Keratinocyte (primary cell): ENCODE measurements around the gene FBLN5. TPM values are rescaled to one million over a fixed set of nuclear protein-coding genes. Genes with fewer than 3 reads are reported as not detected.

Source experiments
- DNase-seq: peaks from one replicate; pipeline ENCODE4 v3.0.0-alpha.2; 2011; ENCODE audit warnings: low read depth, missing footprints, low spot score
- FAIRE-seq: peaks from 2 replicates; lab custom pipeline; 2011; peaks lifted over from hg19 to GRCh38; lab: Jason Lieb, UNC
- H2AFZ ChIP-seq: 2 replicates; pipeline ENCODE4 v1.6.0; 2012; ENCODE audit warnings: low read length, control low read depth, inconsistent platforms; ENCODE audit not compliant: control insufficient read depth
- H3K27ac ChIP-seq: 2 replicates; pipeline ENCODE4 v1.5.1; 2011; ENCODE audit warnings: low read length; ENCODE audit not compliant: control insufficient read depth, insufficient read depth
- H3K27me3 ChIP-seq: 3 replicates; pipeline ENCODE4 v1.6.0; 2011; ENCODE audit warnings: low read length; ENCODE audit not compliant: control insufficient read depth, insufficient read depth; ENCODE audit errors: extremely low read depth
- H3K36me3 ChIP-seq, 2 experiments: 2 replicates in 1 of 2; 3 replicates in 1 of 2; pipeline ENCODE4 v1.5.1; 2011; ENCODE audit warnings: low read length in 2 of 2, mild to moderate bottlenecking in 1 of 2; ENCODE audit not compliant: control insufficient read depth in 2 of 2, insufficient read depth in 2 of 2; ENCODE audit errors: extremely low read depth in 1 of 2
- H3K4me1 ChIP-seq: 3 replicates; pipeline ENCODE4 v1.5.1; 2011; ENCODE audit warnings: low read length; ENCODE audit not compliant: control insufficient read depth, insufficient read depth; ENCODE audit errors: extremely low read depth
- H3K4me2 ChIP-seq: 3 replicates; pipeline ENCODE4 v1.6.0; 2011; ENCODE audit warnings: low read depth, low read length; ENCODE audit not compliant: control insufficient read depth, insufficient read depth; ENCODE audit errors: extremely low read depth
- H3K4me3 ChIP-seq, 3 experiments: fragments of 200-600 bp in 1 of 3; sonication (generic) in 1 of 3; 2 replicates in 2 of 3; 3 replicates in 1 of 3; pipeline ENCODE4 v1.5.1; 2011 to 2016; ENCODE audit warnings: low read length in 3 of 3, mild to moderate bottlenecking in 3 of 3, control low read depth in 2 of 3, inconsistent platforms in 1 of 3, low read depth in 1 of 3, mixed read lengths in 1 of 3, mixed run types in 1 of 3, moderate library complexity in 1 of 3; ENCODE audit not compliant: control insufficient read depth in 2 of 3, insufficient read depth in 2 of 3; ENCODE audit errors: extremely low read depth in 1 of 3
- H3K79me2 ChIP-seq: 2 replicates; pipeline ENCODE4 v1.6.0; 2012; ENCODE audit warnings: low read length; ENCODE audit not compliant: control insufficient read depth, insufficient read depth
- H3K9ac ChIP-seq: 3 replicates; pipeline ENCODE4 v1.6.0; 2011; ENCODE audit warnings: low read length; ENCODE audit not compliant: control insufficient read depth, insufficient read depth; ENCODE audit errors: extremely low read depth
- H3K9me1 ChIP-seq: 3 replicates; pipeline ENCODE4 v1.6.0; 2011; ENCODE audit warnings: low read length; ENCODE audit not compliant: control insufficient read depth, insufficient read depth; ENCODE audit errors: extremely low read depth
- H3K9me3 ChIP-seq: 2 replicates; pipeline ENCODE4 v1.5.1; 2012; ENCODE audit warnings: low read depth, low read length; ENCODE audit not compliant: control insufficient read depth
- H4K20me1 ChIP-seq: 3 replicates; pipeline ENCODE4 v1.6.0; 2011; ENCODE audit warnings: low read length; ENCODE audit not compliant: control insufficient read depth, insufficient read depth; ENCODE audit errors: extremely low read depth
- EZH2 ChIP-seq: IDR thresholded peaks from one replicate; pipeline ENCODE4 v1.6.1; 2012; ENCODE audit warnings: inconsistent platforms, mild to moderate bottlenecking, low read length, moderate library complexity
- dilution Hi-C: fragments of 300-500 bp; cut with MboI; formaldehyde crosslinking; loops from one replicate; pipeline ENCODE4 v1.7.0; 2020; ENCODE audit warnings: low sequenced_read_pairs; ENCODE audit not compliant: extremely low pct_ligation_motif_present
- polyA plus RNA-seq, 5 experiments: library from polyadenylated mRNA; depleted of rRNA in 3 of 5; stranded (reverse) in 3 of 5; stranded (forward) in 1 of 5; unstranded in 1 of 5; fragments of >200 nt; gene quantifications; 1 replicate in 1 of 5; 2 replicates in 3 of 5; 3 replicates in 1 of 5; pipeline versions ENCODE4 v1.2.1 to v1.2.3, GENCODE V29; 2011 to 2012; ENCODE audit warnings: missing spikeins in 2 of 5, low read depth in 1 of 5, low replicate concordance in 1 of 5
- TF ChIP-seq, protein P1 (sequence below), 3 experiments: IDR thresholded peaks in 1 of 3; conservative IDR thresholded peaks in 1 of 3; optimal IDR thresholded peaks in 1 of 3; 2 replicates in 2 of 3; 3 replicates in 1 of 3; pipeline versions ENCODE3 to v1.5.1; 2011; ENCODE audit warnings: low read length in 3 of 3, mild to moderate bottlenecking in 3 of 3, moderate library complexity in 2 of 3, control low read depth in 1 of 3, inconsistent platforms in 1 of 3; ENCODE audit not compliant: insufficient read depth in 2 of 3; ENCODE audit errors: extremely low read depth in 1 of 3

FBLN5 gene
- polyA plus RNA-seq, 1 donor (not counting 4 experiments of a cell fraction or from before 2014, with no cell fraction given), result 0.10 TPM

DNA sequence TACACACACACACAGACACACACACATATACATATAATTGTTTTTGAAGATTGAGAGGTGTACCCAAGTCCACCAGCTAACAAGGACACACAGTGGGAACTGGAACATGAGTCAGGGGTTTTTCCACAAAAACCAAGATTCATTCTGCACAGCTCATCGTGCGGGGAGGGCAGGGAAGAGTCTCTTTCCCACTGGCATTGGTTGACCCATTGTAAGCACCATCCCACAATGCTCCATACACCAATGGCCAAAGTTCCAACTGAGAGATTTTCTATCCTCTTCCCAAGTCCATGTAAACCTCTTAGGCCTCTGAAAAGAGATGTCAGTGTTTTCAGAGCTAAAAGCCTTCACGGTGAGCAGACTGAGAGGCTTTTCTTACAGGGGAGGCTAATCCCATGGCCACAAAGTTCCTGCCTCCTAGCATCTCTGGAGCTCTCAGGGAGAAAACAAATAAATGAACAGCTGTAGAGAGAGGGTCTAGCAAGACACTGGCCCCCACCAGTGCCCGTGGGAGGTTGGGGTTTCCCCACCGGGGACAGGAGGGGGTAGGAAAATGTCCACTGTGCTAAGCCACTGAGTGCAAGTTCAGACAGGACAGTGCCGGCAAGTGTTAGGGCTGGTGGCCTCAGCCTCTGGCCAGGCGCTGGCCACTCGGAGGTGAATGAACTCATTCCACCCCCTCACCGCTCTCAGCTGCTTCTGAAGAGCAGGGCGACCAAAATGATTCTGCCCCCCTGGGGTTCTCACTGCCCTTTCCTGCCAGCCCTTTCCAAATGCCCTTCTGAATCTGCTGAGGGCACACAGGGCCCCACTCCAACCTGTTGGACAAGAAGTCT is 58.6 kb downstream of the FBLN5 start:
- Histone ChIP-seq H4K20me1 (no peaks in the 10 kb centered on the region), H3K4me1 (no peaks in the 10 kb centered on the region), H3K4me2 (no peak overlapping the region), H3K9me1 (no peaks in the 10 kb centered on the region), H3K9ac (no peak overlapping the region), H3K9me3 (no peaks in the 10 kb centered on the region), H3K4me3 (no peak overlapping the region), H2AFZ (no peak overlapping the region), H3K79me2 (no peaks in the 10 kb centered on the region), H3K36me3 (no peaks in the 10 kb centered on the region), H3K27me3 (no peaks in the 10 kb centered on the region), H3K27ac (no peak overlapping the region)
- dilution Hi-C loops, result no loop called here
- no peak for FAIRE-seq
- TF ChIP-seq, protein P1, sequence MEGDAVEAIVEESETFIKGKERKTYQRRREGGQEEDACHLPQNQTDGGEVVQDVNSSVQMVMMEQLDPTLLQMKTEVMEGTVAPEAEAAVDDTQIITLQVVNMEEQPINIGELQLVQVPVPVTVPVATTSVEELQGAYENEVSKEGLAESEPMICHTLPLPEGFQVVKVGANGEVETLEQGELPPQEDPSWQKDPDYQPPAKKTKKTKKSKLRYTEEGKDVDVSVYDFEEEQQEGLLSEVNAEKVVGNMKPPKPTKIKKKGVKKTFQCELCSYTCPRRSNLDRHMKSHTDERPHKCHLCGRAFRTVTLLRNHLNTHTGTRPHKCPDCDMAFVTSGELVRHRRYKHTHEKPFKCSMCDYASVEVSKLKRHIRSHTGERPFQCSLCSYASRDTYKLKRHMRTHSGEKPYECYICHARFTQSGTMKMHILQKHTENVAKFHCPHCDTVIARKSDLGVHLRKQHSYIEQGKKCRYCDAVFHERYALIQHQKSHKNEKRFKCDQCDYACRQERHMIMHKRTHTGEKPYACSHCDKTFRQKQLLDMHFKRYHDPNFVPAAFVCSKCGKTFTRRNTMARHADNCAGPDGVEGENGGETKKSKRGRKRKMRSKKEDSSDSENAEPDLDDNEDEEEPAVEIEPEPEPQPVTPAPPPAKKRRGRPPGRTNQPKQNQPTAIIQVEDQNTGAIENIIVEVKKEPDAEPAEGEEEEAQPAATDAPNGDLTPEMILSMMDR (optimal IDR thresholded peaks at IDR 0.05 in 1 of 3, IDR thresholded peaks at IDR 0.05 in 1 of 3, conservative IDR thresholded peaks at IDR 0.05 in 1 of 3; ENCODE audit: extremely low read depth in 1 of 3, insufficient read depth in 2 of 3, low read length in 3 of 3), result no peak
- no peak for TF ChIP-seq EZH2
- no peak for DNase-seq

DNA sequence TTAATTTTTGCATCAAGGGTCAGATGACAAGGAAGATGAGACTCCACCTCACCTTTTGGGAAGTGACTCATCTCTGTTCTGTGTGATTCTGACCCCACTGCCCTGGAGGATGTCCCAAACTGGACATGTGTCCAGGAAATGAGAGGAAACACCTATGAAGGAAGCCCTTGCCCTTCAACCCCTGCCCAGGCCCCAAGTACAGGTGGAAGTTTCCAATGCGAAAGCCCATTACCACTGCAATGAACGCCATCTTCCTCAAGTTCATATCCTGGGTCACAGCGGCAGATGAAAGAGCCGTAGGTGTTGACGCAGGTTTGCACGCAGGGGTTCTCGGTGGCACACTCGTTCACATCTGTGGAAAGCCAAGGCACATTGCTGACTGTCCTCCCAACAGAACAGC is 60.5 kb downstream of the FBLN5 start:
- Histone ChIP-seq H2AFZ (no peak overlapping the region), H3K9me1 (no peaks in the 10 kb centered on the region), H3K4me3 (no peak overlapping the region), H3K27me3 (no peaks in the 10 kb centered on the region), H3K27ac (no peak overlapping the region), H3K9ac (no peak overlapping the region), H3K4me1 (no peaks in the 10 kb centered on the region), H4K20me1 (no peaks in the 10 kb centered on the region), H3K36me3 (no peaks in the 10 kb centered on the region), H3K9me3 (no peaks in the 10 kb centered on the region), H3K4me2 (no peak overlapping the region), H3K79me2 (no peaks in the 10 kb centered on the region)
- dilution Hi-C loops, result no loop called here
- no peak for FAIRE-seq
- no peak for DNase-seq
- TF ChIP-seq EZH2, result no peak
- TF ChIP-seq, protein P1 (optimal IDR thresholded peaks at IDR 0.05 in 1 of 3, IDR thresholded peaks at IDR 0.05 in 1 of 3, conservative IDR thresholded peaks at IDR 0.05 in 1 of 3; ENCODE audit: extremely low read depth in 1 of 3, insufficient read depth in 2 of 3, low read length in 3 of 3), result no peak
